ENCODE measurements around the gene HSF5.
A peak's percentile ranks its signal among the peaks of the same experiment; 100 is the strongest.

HSF5 gene

GRCh38 chr17:58531661-58532554 lies 43.7 kb upstream of the HSF5 start:
- no peaks in the 10 kb centered on the region for H3K36me3 ChIP-seq (ENCODE audit: low read depth)
- ATAC-seq (ENCODE audit: low read depth) (peak; percentile 76), DNase-seq (ENCODE audit: low spot score) (no peak)
- H3K27me3 ChIP-seq (ENCODE audit: insufficient read depth, poor library complexity, severe bottlenecking), result no peaks in the 10 kb centered on the region
- no peaks in the 10 kb centered on the region for H3K9me3 ChIP-seq (ENCODE audit: severe bottlenecking)
- no peak for TF ChIP-seq CTCF (IDR thresholded peaks at IDR 0.05; ENCODE audit: poor library complexity, severe bottlenecking)
- no peak overlapping the region for H3K27ac ChIP-seq (ENCODE audit: poor library complexity, severe bottlenecking)
- peaks cover 12% of the 10 kb centered on the region for H3K4me1 ChIP-seq (ENCODE audit: insufficient read depth, poor library complexity, severe bottlenecking)
- H3K4me3 ChIP-seq (ENCODE audit: severe bottlenecking), result peak overlapping the region; percentile 47

- H3K27me3 ChIP-seq (ENCODE audit: insufficient read depth, poor library complexity, severe bottlenecking), result no peaks in the 10 kb centered on the region
- no peak overlapping the region for H3K27ac ChIP-seq (ENCODE audit: poor library complexity, severe bottlenecking)
- DNase-seq (ENCODE audit: low spot score) (no peak), ATAC-seq (ENCODE audit: low read depth) (no peak)
- peak overlapping the region; percentile 47 for H3K4me3 ChIP-seq (ENCODE audit: severe bottlenecking)
- no peaks in the 10 kb centered on the region for H3K36me3 ChIP-seq (ENCODE audit: low read depth)
- H3K4me1 ChIP-seq (ENCODE audit: insufficient read depth, poor library complexity, severe bottlenecking), result peaks cover 14% of the 10 kb centered on the region
- H3K9me3 ChIP-seq (ENCODE audit: severe bottlenecking), result no peaks in the 10 kb centered on the region
- no peak for TF ChIP-seq CTCF (IDR thresholded peaks at IDR 0.05; ENCODE audit: poor library complexity, severe bottlenecking)
Observed at GRCh38 chr17:58531122-58531521, 42.9 kb upstream of the HSF5 start.

DNA sequence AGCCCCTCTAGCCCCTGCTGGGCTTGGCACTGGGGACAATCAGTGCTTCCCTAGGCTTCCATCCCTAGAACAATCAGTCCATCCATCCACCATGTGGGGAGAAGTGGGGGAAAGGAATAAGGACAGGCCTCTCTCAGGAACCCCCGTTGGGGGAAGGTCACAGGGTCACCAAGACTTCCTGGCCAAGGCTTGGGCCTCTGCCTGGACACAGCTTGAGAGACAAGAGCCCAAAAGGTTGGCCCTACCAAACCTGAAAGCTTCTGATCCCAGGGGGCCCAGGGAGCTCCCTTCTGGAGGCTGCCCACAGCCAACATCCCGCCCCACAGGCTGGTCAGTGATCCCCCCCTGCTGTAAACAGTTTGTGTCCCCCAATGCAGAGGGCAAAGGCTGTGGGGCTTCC lies 42.4 kb upstream of the HSF5 start:
- H3K4me3 ChIP-seq (ENCODE audit: severe bottlenecking), result no peak overlapping the region
- H3K9me3 ChIP-seq (ENCODE audit: severe bottlenecking), result no peaks in the 10 kb centered on the region
- H3K27me3 ChIP-seq (ENCODE audit: insufficient read depth, poor library complexity, severe bottlenecking), result no peaks in the 10 kb centered on the region
- no peaks in the 10 kb centered on the region for H3K36me3 ChIP-seq (ENCODE audit: low read depth)
- DNase-seq (ENCODE audit: low spot score) (no peak), ATAC-seq (ENCODE audit: low read depth) (no peak)
- H3K27ac ChIP-seq (ENCODE audit: poor library complexity, severe bottlenecking), result no peak overlapping the region
- H3K4me1 ChIP-seq (ENCODE audit: insufficient read depth, poor library complexity, severe bottlenecking), result peaks cover 16% of the 10 kb centered on the region
- TF ChIP-seq CTCF (IDR thresholded peaks at IDR 0.05; ENCODE audit: poor library complexity, severe bottlenecking), result no peak

GRCh38 chr17:58529275-58529674 lies 41.1 kb upstream of the HSF5 start:
- no peak for ATAC-seq (ENCODE audit: low read depth)
- Histone ChIP-seq H3K27me3 (ENCODE audit: insufficient read depth, poor library complexity, severe bottlenecking) (no peaks in the 10 kb centered on the region), H3K36me3 (ENCODE audit: low read depth) (no peaks in the 10 kb centered on the region), H3K9me3 (ENCODE audit: severe bottlenecking) (no peaks in the 10 kb centered on the region), H3K27ac (ENCODE audit: poor library complexity, severe bottlenecking) (no peak overlapping the region), H3K4me1 (ENCODE audit: insufficient read depth, poor library complexity, severe bottlenecking) (peaks cover 16% of the 10 kb centered on the region), H3K4me3 (ENCODE audit: severe bottlenecking) (no peak overlapping the region)
- TF ChIP-seq CTCF (IDR thresholded peaks at IDR 0.05; ENCODE audit: poor library complexity, severe bottlenecking), result no peak
- DNase-seq (ENCODE audit: low spot score), result no peak

DNA sequence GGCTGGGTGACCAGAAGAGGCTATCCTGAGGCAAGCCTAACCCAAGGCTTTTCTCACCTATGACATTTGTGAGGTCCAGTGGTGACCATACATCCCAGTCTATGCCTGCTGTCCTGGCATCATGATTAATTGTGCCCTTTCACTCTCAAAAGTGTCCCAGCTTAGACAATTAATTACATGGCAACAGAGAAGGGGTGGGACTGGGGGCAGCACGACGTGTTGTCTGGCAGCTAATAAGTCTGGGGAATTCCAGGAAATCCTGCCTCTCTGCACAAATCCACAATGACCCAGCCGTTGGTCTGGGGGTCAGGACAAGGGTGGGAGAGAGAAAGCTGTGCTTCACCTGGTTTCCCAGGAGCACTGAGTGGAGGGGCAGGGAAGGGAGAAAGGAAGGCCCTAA lies 40.2 kb upstream of the HSF5 start:
- ATAC-seq (ENCODE audit: low read depth) (no peak), DNase-seq (ENCODE audit: low spot score) (no peak)
- Histone ChIP-seq H3K4me3 (ENCODE audit: severe bottlenecking) (no peak overlapping the region), H3K27ac (ENCODE audit: poor library complexity, severe bottlenecking) (no peak overlapping the region), H3K27me3 (ENCODE audit: insufficient read depth, poor library complexity, severe bottlenecking) (no peaks in the 10 kb centered on the region), H3K9me3 (ENCODE audit: severe bottlenecking) (no peaks in the 10 kb centered on the region), H3K36me3 (ENCODE audit: low read depth) (no peaks in the 10 kb centered on the region), H3K4me1 (ENCODE audit: insufficient read depth, poor library complexity, severe bottlenecking) (peaks cover 16% of the 10 kb centered on the region)
- TF ChIP-seq CTCF (IDR thresholded peaks at IDR 0.05; ENCODE audit: poor library complexity, severe bottlenecking), result no peak

Data from RWPE2 (cell line).